Epithelial cell of esophagus (primary cell): ENCODE results near the gene OR10H3.

Experiments
- DNase-seq: peaks from one replicate; pipeline ENCODE4 v3.0.0; 2010; ENCODE audit warnings: low read depth
- H3K4me3 ChIP-seq: 2 replicates; pipeline ENCODE4 v1.5.1; 2011; ENCODE audit warnings: mild to moderate bottlenecking, low read length, control low read depth
- CTCF ChIP-seq: IDR thresholded peaks from 2 replicates; pipeline ENCODE4 v1.5.1; 2011; ENCODE audit warnings: low read depth, mild to moderate bottlenecking, low read length, control low read depth, inconsistent platforms; ENCODE audit not compliant: insufficient read depth; ENCODE audit errors: missing control alignments

The OR10H3 gene, protein sequence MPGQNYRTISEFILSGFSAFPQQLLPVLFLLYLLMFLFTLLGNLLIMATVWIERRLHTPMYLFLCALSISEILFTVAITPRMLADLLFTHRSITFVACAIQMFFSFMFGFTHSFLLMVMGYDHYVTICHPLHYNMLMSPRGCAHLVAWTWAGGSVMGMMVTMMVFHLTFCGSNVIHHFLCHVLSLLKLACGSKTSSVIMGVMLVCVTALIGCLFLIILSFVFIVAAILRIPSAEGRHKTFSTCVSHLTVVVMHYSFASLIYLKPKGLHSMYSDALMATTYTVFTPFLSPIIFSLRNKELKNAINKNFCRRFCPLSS

DNA sequence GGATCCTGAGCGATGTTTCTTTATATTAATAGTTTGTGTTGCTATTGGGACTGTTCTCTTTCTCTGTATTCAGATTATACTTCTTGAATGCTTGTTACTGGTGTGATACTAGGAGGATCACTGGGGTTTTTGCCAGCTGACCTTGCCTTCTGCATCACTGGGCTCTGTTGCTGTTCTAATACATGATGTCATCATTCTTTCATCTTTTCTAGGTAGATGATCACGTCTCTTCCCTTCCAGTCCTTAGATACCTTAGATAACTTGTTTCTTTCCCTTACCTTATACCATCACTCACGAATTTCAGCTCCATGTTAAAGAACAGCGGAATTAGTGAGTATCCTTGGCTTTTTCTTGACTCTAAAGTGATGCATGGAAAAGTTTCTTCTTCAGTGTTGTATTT lies at the start of gene OR10H3:
Gene OR10H3 (plus strand): TSS at position 264 of the 400 bp plus-strand sequence. CDS start 3,408 bp downstream, outside the sequence.
- no peak within 1 kb of the TSS for H3K4me3 ChIP-seq
- TF ChIP-seq CTCF, result no peak

DNA sequence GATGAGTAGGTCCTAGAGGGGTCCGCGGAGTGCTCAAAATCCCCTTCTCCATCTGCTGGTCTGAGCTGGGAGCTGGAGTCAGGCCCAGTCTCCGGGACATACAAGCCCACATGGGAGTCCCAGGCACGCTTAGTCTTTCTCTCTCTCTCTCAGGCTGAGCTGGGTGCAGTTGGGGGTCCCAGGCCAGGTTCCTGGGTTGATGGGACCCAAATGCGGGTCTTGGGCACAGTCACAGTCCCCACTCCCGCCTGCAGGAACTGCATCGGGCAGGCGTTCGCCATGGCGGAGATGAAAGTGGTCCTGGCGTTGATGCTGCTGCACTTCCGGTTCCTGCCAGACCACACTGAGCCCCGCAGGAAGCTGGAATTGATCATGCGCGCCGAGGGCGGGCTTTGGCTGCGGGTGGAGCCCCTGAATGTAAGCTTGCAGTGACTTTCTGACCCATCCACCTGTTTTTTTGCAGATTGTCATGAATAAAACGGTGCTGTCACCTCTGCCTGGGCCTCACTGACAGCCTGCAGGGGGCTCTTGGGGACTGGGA lies 41.1 kb upstream of the OR10H3 start:
- H3K4me3 ChIP-seq, result no peak overlapping the region
- DNase-seq, result no peak
- TF ChIP-seq CTCF, result no peak

More for the DNA sequence above, at the start of gene OR10H3:
- no peak for DNase-seq

DNA sequence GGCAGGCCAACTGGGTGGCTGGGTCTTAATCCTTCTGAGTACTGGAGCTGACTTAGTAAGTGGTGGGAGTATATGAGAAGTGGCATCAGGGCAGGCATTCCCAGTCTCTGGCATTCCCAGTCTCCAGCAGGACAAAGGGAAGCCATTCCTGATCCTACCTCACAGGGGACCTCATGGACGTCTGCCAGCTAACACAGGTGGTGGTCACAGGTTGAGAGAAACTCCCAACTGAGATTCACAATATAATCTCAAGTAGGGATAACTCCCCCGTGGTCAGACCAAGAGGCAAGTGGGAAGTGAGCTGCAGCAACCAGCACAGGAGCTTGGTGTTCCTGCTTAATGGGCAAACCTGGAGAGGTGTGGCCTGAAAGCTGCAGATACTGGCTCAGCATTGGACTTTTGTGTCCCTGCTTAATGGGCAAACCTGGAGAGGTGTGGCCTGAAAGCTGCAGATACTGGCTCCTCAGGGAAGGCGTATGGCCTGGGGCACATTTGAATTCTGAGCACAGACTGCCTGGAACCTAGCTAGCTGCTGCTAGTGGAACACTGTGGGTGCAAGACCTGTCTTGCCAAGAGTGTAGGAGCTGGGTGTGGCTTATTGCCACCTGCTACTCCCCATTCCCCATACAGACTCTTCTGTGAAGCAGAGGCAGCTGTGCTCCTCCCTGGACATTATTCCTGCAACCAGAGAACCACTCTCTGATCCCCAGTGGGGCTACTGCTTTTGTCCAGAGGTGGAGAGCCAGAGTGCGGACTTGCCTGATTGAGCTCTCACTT lies 35.8 kb upstream of the OR10H3 start:
- H3K4me3 ChIP-seq, result no peak overlapping the region
- peak; percentile 49 for DNase-seq
- no peak for TF ChIP-seq CTCF

DNA sequence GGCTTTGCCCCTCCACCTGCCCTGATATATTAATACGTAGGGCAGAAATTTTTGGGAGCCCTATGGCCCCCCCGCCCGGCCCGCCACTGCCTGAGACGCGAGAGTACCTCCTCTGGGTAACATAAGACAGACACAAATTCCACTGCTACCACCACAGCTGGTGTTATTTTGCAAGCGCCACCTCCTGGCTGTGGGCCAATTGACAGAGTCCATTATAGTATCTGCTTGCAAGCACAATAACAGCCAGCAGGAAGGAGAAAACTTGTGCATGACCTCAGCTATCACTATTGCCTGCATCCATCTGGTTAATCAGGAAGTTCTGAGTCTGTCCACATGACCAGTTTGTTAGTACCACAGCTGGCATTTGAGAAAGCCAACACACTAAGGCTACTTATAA lies 35.3 kb upstream of the OR10H3 start:
- peak; percentile 61 for DNase-seq
- no peak for TF ChIP-seq CTCF
- H3K4me3 ChIP-seq, result no peak overlapping the region

DNA sequence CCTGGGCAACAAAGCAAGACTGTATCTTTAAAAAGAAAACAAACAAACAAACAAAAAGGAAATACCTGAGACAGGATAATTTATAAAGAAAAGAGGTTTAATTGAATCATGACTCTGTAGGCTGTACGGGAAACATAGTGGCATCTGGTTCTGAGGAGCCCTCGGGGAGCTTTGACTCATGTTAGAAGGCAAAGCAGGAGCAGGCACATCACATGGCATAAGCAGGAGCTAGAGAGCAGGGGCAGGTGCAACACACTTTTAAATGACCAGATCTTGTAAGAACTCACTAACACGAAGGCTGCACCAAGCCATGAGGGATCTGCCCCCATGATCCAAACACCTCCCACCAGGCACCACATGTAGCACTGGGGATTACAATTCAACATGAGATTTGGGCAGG lies 23.1 kb upstream of the OR10H3 start:
- no peak for DNase-seq
- no peak for TF ChIP-seq CTCF
- H3K4me3 ChIP-seq, result no peak overlapping the region

- TF ChIP-seq CTCF, result no peak
- DNase-seq, result no peak
- no peak overlapping the region for H3K4me3 ChIP-seq
Observed at GRCh38 chr19:15715642-15716041, 22.1 kb upstream of the OR10H3 start.
